Lower leg skin (tissue), 3 donors: ENCODE measurements around the gene SERPINA6.

Experiments used
- CTCF ChIP-seq, 3 donors: fragments of 450-650 bp; IDR thresholded peaks; one replicate each; pipeline ENCODE4 v1.5.1; 2016; ENCODE audit warnings: antibody characterized with exemption in 3 of 3, mild to moderate bottlenecking in 3 of 3, moderate library complexity in 2 of 3
- POLR2A ChIP-seq, 2 donors: fragments of 450-650 bp; IDR thresholded peaks; one replicate each; pipeline ENCODE4 v1.6.1; 2016 to 2017; ENCODE audit warnings: antibody characterized with exemption in 2 of 2, mild to moderate bottlenecking in 1 of 2, moderate library complexity in 1 of 2

- TF ChIP-seq POLR2A (IDR thresholded peaks at IDR 0.05) (no peak), CTCF (IDR thresholded peaks at IDR 0.05) (no peak)
Observed at GRCh38 chr14:94364037-94364436, 40.9 kb upstream of the SERPINA6 start.
